Endothelial cell of umbilical vein (primary cell): ENCODE measurements around the gene ALLC. TPM values are rescaled to one million over a fixed set of nuclear protein-coding genes. Genes with fewer than 3 reads are reported as not detected.
"Not testable (repeated sequence)": the region's sequence is repeated elsewhere in the genome, so short reads cannot be mapped to it uniquely, and the experiment has no call there.

ENCODE experiments used
- BruUV-seq: library from RNA; stranded (reverse); fragments of 400-500 nt; replicated peaks from 2 replicates; lab custom pipeline; 2021; lab: Mats Ljungman, UMichigan
- CTCF ChIA-PET: fragments of 300-600, 350-600 bp; sonication (Branson Sonifier 250); formaldehyde crosslinking; loops from one replicate; lab custom pipeline; 2021; ENCODE audit warnings: antibody characterized with exemption, inconsistent platforms; lab: Charles Lee
- POLR2A ChIA-PET: fragments of 300-600, 350-600 bp; sonication (Branson Sonifier 250); formaldehyde crosslinking; loops from one replicate; lab custom pipeline; 2021; ENCODE audit warnings: antibody characterized with exemption, inconsistent platforms; lab: Charles Lee
- DNase-seq: peaks from one replicate; pipeline ENCODE4 v3.0.0-alpha.2; 2011; ENCODE audit warnings: low read depth, low spot score
- FAIRE-seq: peaks from 2 replicates; lab custom pipeline; 2011; peaks lifted over from hg19 to GRCh38; lab: Jason Lieb, UNC
- H2AFZ ChIP-seq: 2 replicates; pipeline ENCODE4 v1.6.0; 2012; ENCODE audit warnings: low read depth, low read length, control low read depth, inconsistent platforms
- H3K27ac ChIP-seq: 2 replicates; pipeline ENCODE4 v1.5.1; 2011; ENCODE audit warnings: low read depth, mild to moderate bottlenecking, control low read depth, low read length, moderate library complexity; ENCODE audit not compliant: insufficient read depth
- H3K27me3 ChIP-seq, 2 experiments: 2 replicates each; pipeline versions ENCODE4 v1.6.0 to v1.6.1; 2011; ENCODE audit warnings: low read length in 2 of 2, mixed read lengths in 1 of 2; ENCODE audit not compliant: control insufficient read depth in 2 of 2, insufficient read depth in 2 of 2
- H3K36me3 ChIP-seq, 2 experiments: 2 replicates in 1 of 2; 3 replicates in 1 of 2; pipeline ENCODE4 v1.5.1; 2011; ENCODE audit warnings: low read length in 2 of 2, mild to moderate bottlenecking in 1 of 2, moderate library complexity in 1 of 2; ENCODE audit not compliant: control insufficient read depth in 2 of 2, insufficient read depth in 2 of 2; ENCODE audit errors: extremely low read depth in 1 of 2
- H3K4me1 ChIP-seq: 3 replicates; pipeline ENCODE4 v1.5.1; 2011; ENCODE audit warnings: mild to moderate bottlenecking, low read length; ENCODE audit not compliant: control insufficient read depth, insufficient read depth; ENCODE audit errors: extremely low read depth
- H3K4me2 ChIP-seq: 2 replicates; pipeline ENCODE4 v1.6.1; 2011; ENCODE audit warnings: low read length, control low read depth, mixed read lengths; ENCODE audit not compliant: insufficient read depth
- H3K4me3 ChIP-seq, 3 experiments: fragments of 200-600 bp in 1 of 3; sonication (generic), shearing (Covaris generic) in 1 of 3; replicated peaks in 1 of 3; 2 replicates each; pipeline ENCODE4 v1.5.1; 2011 to 2016; ENCODE audit warnings: control low read depth in 3 of 3, low read length in 3 of 3, mild to moderate bottlenecking in 2 of 3, inconsistent platforms in 1 of 3, low read depth in 1 of 3, moderate library complexity in 1 of 3; ENCODE audit not compliant: insufficient read depth in 1 of 3
- H3K79me2 ChIP-seq: 2 replicates; pipeline ENCODE4 v1.6.0; 2012; ENCODE audit warnings: low read length, inconsistent platforms; ENCODE audit not compliant: control insufficient read depth, insufficient read depth
- H3K9ac ChIP-seq: replicated peaks from 2 replicates; pipeline ENCODE3; 2011; ENCODE audit warnings: low read length, control low read depth; ENCODE audit not compliant: insufficient read depth; ENCODE audit errors: extremely low read depth
- H3K9me1 ChIP-seq: replicated peaks from 3 replicates; pipeline ENCODE4 v1.6.0; 2011; ENCODE audit warnings: mild to moderate bottlenecking, low read length; ENCODE audit not compliant: control insufficient read depth, insufficient read depth; ENCODE audit errors: extremely low read depth
- H3K9me3 ChIP-seq: replicated peaks from 2 replicates; pipeline ENCODE4 v1.5.1; 2012; ENCODE audit warnings: low read length, inconsistent platforms; ENCODE audit not compliant: control insufficient read depth, insufficient read depth
- H4K20me1 ChIP-seq: replicated peaks from 2 replicates; pipeline ENCODE3; 2011; ENCODE audit warnings: mild to moderate bottlenecking, low read length; ENCODE audit not compliant: control insufficient read depth, insufficient read depth; ENCODE audit errors: extremely low read depth
- CTCF ChIP-seq, 2 donors: IDR thresholded peaks; 1 replicate in 1 of 2; 2 replicates in 1 of 2; pipeline ENCODE4 v1.5.1; 2011; ENCODE audit warnings: low read length in 2 of 2, mild to moderate bottlenecking in 2 of 2, moderate library complexity in 2 of 2, control low read depth in 1 of 2, inconsistent platforms in 1 of 2, low read depth in 1 of 2; ENCODE audit not compliant: insufficient read depth in 1 of 2; ENCODE audit errors: extremely low read depth in 1 of 2
- EZH2 ChIP-seq: IDR thresholded peaks from 2 replicates; pipeline ENCODE4 v1.6.1; 2012; ENCODE audit warnings: borderline replicate concordance, low read depth, mild to moderate bottlenecking, moderate library complexity, low read length, inconsistent platforms; ENCODE audit not compliant: severe bottlenecking
- FOS ChIP-seq: IDR thresholded peaks from 2 replicates; pipeline ENCODE4 v1.6.1; 2011; ENCODE audit warnings: mild to moderate bottlenecking, low read length, moderate library complexity, borderline replicate concordance; ENCODE audit not compliant: insufficient read depth
- GATA2 ChIP-seq: IDR thresholded peaks from 2 replicates; pipeline ENCODE4 v1.7.0; 2011; ENCODE audit warnings: low read depth, mild to moderate bottlenecking, moderate library complexity, mixed read lengths, low read length; ENCODE audit not compliant: insufficient read length, insufficient read depth
- JUN ChIP-seq: IDR thresholded peaks from 2 replicates; pipeline ENCODE4 v1.6.1; 2011; ENCODE audit warnings: borderline replicate concordance, low read depth; ENCODE audit not compliant: insufficient read length, insufficient read depth
- MYC ChIP-seq: IDR thresholded peaks from one replicate; pipeline ENCODE4 v1.6.1; 2011; ENCODE audit warnings: mild to moderate bottlenecking, low read depth, low read length
- POLR2A ChIP-seq: IDR thresholded peaks from 2 replicates; pipeline ENCODE4 v1.6.1; 2012; ENCODE audit warnings: low read depth, mild to moderate bottlenecking, control low read depth, low read length
- POLR2AphosphoS5 ChIP-seq: IDR thresholded peaks from 2 replicates; pipeline ENCODE4 v1.6.1; 2012; ENCODE audit warnings: low read depth, mild to moderate bottlenecking, control low read depth, low read length, moderate library complexity; ENCODE audit not compliant: insufficient read depth
- dilution Hi-C: fragments of 300-500 bp; cut with MboI; formaldehyde crosslinking; loops from one replicate; pipeline ENCODE4 v1.15.0; 2019; ENCODE audit warnings: low sequenced_read_pairs; ENCODE audit not compliant: extremely low pct_ligation_motif_present
- intact Hi-C: fragments of 100-400 bp; cut with micrococcal nuclease; formaldehyde crosslinking; loops from one replicate; pipeline ENCODE4 v1.10.0; 2022
- polyA plus RNA-seq, 4 experiments: library from polyadenylated mRNA; depleted of rRNA in 3 of 4; stranded (reverse) in 3 of 4; unstranded in 1 of 4; fragments of >200 nt; gene quantifications; 2 replicates each; pipeline versions ENCODE4 v1.2.1 to v1.2.3, GENCODE V29; 2011 to 2012; ENCODE audit warnings: missing spikeins in 1 of 4
- total RNA-seq: library from RNA; stranded (reverse); gene quantifications from 2 replicates; pipeline ENCODE4 v1.2.3, GENCODE V29; 2021
- TF ChIP-seq, protein P1 (sequence below): IDR thresholded peaks from 2 replicates; pipeline ENCODE4 v1.6.1; 2011; ENCODE audit not compliant: insufficient read depth, insufficient read length

ALLC gene
- total and polyA plus RNA-seq, 2 donors (not counting 3 experiments of a cell fraction or from before 2014, with no cell fraction given) = not detected

DNA sequence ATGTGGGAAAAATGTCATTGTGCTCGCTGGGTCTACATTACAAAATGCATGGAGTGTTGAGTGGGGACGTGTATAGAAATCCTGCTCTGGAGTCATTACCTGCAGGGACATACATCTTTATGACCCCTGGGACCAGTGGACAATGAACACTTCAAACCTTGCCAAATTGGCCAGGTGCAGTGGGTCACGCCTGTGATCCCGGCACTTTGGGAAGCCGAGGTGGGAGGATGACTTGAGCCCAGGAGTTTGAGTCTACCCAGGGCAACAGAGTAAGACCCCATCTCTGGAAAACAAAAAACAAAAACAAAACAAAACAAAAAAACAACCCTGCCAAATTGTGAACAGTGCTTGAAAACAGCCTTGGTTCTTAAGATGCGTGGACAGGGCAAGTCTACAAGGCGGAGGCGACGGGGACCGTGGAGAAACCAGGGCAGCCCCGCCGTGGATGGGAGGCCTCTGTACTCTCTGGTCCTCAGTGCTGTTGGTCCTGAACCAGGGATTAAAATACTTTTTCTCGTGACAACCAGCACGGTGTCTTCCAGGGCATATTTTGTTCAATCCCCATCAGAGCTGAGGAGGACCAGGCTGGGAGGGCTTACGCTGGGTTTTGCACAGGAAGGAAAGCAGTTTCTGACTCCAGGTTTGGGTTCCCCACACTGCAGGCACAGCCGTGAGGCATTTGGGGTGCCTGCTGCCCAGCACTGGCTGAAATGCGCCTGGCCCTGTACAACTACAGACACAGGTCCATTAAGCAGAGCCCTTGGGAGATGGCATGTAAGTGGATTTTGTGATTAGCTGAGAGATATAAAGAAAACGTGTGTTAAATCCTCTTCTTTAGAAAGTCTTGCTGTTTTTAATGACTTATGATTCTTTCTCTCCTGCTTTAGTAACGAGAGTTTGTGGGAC, 49.4 kb upstream of the ALLC start:
- Histone ChIP-seq H3K9me1 (no peaks in the 10 kb centered on the region), H4K20me1 (no peaks in the 10 kb centered on the region), H3K4me3 (no peak overlapping the region), H3K9ac (no peak overlapping the region), H3K27ac (no peak overlapping the region), H3K27me3 (no peaks in the 10 kb centered on the region), H3K4me1 (no peaks in the 10 kb centered on the region), H3K4me2 (no peak overlapping the region), H3K36me3 (no peaks in the 10 kb centered on the region), H3K79me2 (no peaks in the 10 kb centered on the region), H3K9me3 (no peaks in the 10 kb centered on the region), H2AFZ (no peak overlapping the region)
- BruUV-seq = no TSS peak
- intact Hi-C loops (no loop called here), dilution Hi-C loops (no loop called here)
- ChIA-PET POLR2A (no interaction called here), CTCF (no interaction called here)
- TF ChIP-seq, protein P1, sequence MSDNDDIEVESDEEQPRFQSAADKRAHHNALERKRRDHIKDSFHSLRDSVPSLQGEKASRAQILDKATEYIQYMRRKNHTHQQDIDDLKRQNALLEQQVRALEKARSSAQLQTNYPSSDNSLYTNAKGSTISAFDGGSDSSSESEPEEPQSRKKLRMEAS = no peak
- TF ChIP-seq POLR2AphosphoS5 = no peak
- no peak for TF ChIP-seq FOS
- no peak for TF ChIP-seq JUN
- no peak for TF ChIP-seq CTCF (IDR thresholded peaks at IDR 0.05; ENCODE audit: extremely low read depth in 1 of 2, insufficient read depth in 1 of 2, low read depth in 1 of 2, low read length in 2 of 2)
- no peak for TF ChIP-seq GATA2
- TF ChIP-seq MYC = no peak
- TF ChIP-seq POLR2A = no peak
- TF ChIP-seq EZH2 = no peak
- no peak for DNase-seq
- FAIRE-seq = no peak

DNA sequence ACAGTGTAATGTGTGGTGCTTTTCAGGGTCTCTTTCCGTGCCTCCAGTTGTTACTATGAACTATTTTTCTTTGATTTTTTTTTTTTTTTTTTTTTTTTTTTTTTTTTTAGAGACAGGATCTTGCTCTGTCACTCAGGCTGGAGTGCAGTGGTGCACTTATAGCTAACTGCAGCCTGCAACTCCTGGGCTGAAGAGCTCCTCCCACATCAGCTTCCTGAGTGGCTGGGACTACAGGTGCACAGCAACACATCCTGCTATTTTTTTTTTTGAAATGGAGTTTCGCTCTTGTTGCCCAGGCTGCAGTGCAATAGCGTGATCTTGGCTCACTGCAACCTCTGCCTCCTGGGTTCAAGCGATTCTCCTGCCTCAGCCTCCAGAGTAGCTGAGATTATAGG, 48.7 kb upstream of the ALLC start:
- H3K4me3 ChIP-seq, H3K27me3 ChIP-seq, dilution Hi-C loops, FAIRE-seq, H3K9me1 ChIP-seq, DNase-seq, BruUV-seq, H3K79me2 ChIP-seq, H2AFZ ChIP-seq, H3K27ac ChIP-seq, H3K36me3 ChIP-seq, H3K9me3 ChIP-seq, H4K20me1 ChIP-seq, intact Hi-C loops, H3K4me2 ChIP-seq, H3K9ac ChIP-seq, H3K4me1 ChIP-seq, POLR2A ChIA-PET: not testable (repeated sequence)
- CTCF ChIA-PET = interaction anchor here (0.7 kb wide), 1 partner anchor 1803 kb away, joined by 4 read pairs; no protein-coding TSS in a partner anchor
